ENCODE results near the gene RPL38. TPM values are rescaled to one million over a fixed set of nuclear protein-coding genes. Genes with fewer than 3 reads are reported as not detected.

RPL38 gene
- total and polyA plus RNA-seq, 2 donors (not counting 1 experiment from before 2014, with no cell fraction given): 722 to 1,550 TPM

DNA sequence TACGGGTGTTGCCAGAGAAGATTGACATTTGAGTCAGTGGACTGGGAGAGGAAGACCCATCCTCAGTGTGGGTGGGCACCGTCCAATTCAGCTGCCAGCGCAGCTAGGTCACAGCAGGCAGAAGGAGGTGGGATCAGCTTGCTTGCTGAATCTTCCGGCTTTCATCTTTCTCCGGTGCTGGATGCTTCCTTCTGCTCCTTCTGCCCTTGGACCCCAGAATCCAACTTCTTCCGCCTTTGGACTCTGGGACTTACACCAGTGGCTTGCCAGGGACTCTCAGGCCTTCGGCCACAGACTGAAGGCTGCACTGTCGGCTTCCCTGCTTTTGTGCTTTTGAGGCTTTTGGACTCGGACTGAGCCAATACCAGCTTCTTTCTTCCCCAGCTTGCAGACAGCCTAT, 46.1 kb upstream of the RPL38 start:
- H3K4me3 Mint-ChIP-seq: no peak overlapping the region
- Histone ChIP-seq H3K4me1 (ENCODE audit: control insufficient read depth in 2 of 2, insufficient read depth in 2 of 2, low read length in 2 of 2) (no peaks in the 10 kb centered on the region), H3K27me3 (replicated peaks in 1 of 4; ENCODE audit: control extremely low read depth in 1 of 4, control insufficient read depth in 3 of 4, insufficient read depth in 4 of 4, low read length in 3 of 4) (peaks cover 0 to 7% (median 0%) of the 10 kb centered on the region in 4 experiments), H3K36me3 (replicated peaks in 1 of 2; ENCODE audit: control extremely low read depth in 1 of 2, control insufficient read depth in 1 of 2, extremely low read depth in 1 of 2, insufficient read depth in 2 of 2, low read length in 1 of 2) (no peaks in the 10 kb centered on the region), H3K27ac (ENCODE audit: low read length in 2 of 2) (no peak overlapping the region), H4K20me1 (ENCODE audit: control insufficient read depth, insufficient read depth, low read length, poor library complexity, severe bottlenecking) (no peaks in the 10 kb centered on the region), H2AFZ (ENCODE audit: insufficient read depth, low read depth, low read length, poor library complexity, severe bottlenecking) (no peak overlapping the region), H3K9me3 (ENCODE audit: control extremely low read depth in 1 of 3, control insufficient read depth in 2 of 3, insufficient read depth in 1 of 3, low read length in 2 of 3) (peaks cover 0 to 6% (median 0%) of the 10 kb centered on the region in 3 donors), H3K4me3 (ENCODE audit: control extremely low read depth in 1 of 5, extremely low read depth in 1 of 5, insufficient read depth in 1 of 5, low read depth in 2 of 5, low read length in 4 of 5) (no peak overlapping the region), H3K4me2 (replicated peaks; ENCODE audit: low read depth, low read length, poor library complexity, severe bottlenecking) (no peak overlapping the region), H3K79me2 (ENCODE audit: control insufficient read depth, insufficient read depth, low read length) (no peaks in the 10 kb centered on the region), H3K9ac (ENCODE audit: low read length) (no peak overlapping the region)
- no peak overlapping the region for H3K27ac Mint-ChIP-seq
- H3K27me3 Mint-ChIP-seq: peaks cover 40% of the 10 kb centered on the region
- 94% methylated on average over 9 of the region's 9 CpGs for WGBS (ENCODE audit: insufficient coverage)
- no peaks in the 10 kb centered on the region for H3K4me1 Mint-ChIP-seq
- ChIA-PET CTCF (no interaction called here), POLR2A (no interaction called here)
- DNase-seq: no peak
- no peak for ATAC-seq (ENCODE audit: low read depth)
- intact Hi-C loops (cut with micrococcal nuclease): no loop called here
- TF ChIP-seq, protein P1, sequence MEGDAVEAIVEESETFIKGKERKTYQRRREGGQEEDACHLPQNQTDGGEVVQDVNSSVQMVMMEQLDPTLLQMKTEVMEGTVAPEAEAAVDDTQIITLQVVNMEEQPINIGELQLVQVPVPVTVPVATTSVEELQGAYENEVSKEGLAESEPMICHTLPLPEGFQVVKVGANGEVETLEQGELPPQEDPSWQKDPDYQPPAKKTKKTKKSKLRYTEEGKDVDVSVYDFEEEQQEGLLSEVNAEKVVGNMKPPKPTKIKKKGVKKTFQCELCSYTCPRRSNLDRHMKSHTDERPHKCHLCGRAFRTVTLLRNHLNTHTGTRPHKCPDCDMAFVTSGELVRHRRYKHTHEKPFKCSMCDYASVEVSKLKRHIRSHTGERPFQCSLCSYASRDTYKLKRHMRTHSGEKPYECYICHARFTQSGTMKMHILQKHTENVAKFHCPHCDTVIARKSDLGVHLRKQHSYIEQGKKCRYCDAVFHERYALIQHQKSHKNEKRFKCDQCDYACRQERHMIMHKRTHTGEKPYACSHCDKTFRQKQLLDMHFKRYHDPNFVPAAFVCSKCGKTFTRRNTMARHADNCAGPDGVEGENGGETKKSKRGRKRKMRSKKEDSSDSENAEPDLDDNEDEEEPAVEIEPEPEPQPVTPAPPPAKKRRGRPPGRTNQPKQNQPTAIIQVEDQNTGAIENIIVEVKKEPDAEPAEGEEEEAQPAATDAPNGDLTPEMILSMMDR (IDR thresholded peaks at IDR 0.05): no peak
- TF ChIP-seq EZH2 (IDR thresholded peaks at IDR 0.05; ENCODE audit: borderline replicate concordance, insufficient read depth, low read depth, low read length, poor library complexity, severe bottlenecking): no peak
- H3K9me3 Mint-ChIP-seq (ENCODE audit: insufficient read depth): no peaks in the 10 kb centered on the region

DNA sequence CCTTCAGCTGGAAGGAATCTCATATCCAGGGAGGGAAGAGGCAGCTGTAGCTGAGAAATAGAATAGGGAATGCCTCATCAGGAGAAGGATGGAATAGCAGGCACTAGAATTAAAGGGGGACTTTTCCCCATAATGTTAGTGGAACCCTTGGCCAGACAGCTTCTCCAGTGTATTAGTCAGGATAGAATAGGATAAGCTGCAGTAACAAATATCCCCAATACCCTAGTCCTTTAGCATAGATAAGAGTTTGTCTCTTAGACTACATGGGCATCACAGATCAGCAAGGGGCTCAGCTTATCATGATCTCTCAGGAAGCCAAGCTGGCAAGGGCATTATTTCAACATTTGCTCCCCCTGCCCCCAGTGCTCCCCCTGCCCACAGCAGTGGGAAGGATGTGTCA, 44.7 kb upstream of the RPL38 start:
- H2AFZ ChIP-seq (ENCODE audit: insufficient read depth, low read depth, low read length, poor library complexity, severe bottlenecking): no peak overlapping the region
- no peak overlapping the region for H3K27ac ChIP-seq (ENCODE audit: low read length in 2 of 2)
- Mint-ChIP-seq H3K27me3 (peaks cover 40% of the 10 kb centered on the region), H3K27ac (no peak overlapping the region), H3K4me3 (no peak overlapping the region), H3K9me3 (ENCODE audit: insufficient read depth) (no peaks in the 10 kb centered on the region), H3K4me1 (no peaks in the 10 kb centered on the region)
- intact Hi-C loops (cut with micrococcal nuclease): no loop called here
- H3K36me3 ChIP-seq (replicated peaks in 1 of 2; ENCODE audit: control extremely low read depth in 1 of 2, control insufficient read depth in 1 of 2, extremely low read depth in 1 of 2, insufficient read depth in 2 of 2, low read length in 1 of 2): no peaks in the 10 kb centered on the region
- no peak for DNase-seq
- peaks cover 0 to 6% (median 0%) of the 10 kb centered on the region in 3 donors for H3K9me3 ChIP-seq (ENCODE audit: control extremely low read depth in 1 of 3, control insufficient read depth in 2 of 3, insufficient read depth in 1 of 3, low read length in 2 of 3)
- H3K9ac ChIP-seq (ENCODE audit: low read length): no peak overlapping the region
- H3K4me1 ChIP-seq (ENCODE audit: control insufficient read depth in 2 of 2, insufficient read depth in 2 of 2, low read length in 2 of 2): no peaks in the 10 kb centered on the region
- H4K20me1 ChIP-seq (ENCODE audit: control insufficient read depth, insufficient read depth, low read length, poor library complexity, severe bottlenecking): no peaks in the 10 kb centered on the region
- peaks cover 0 to 10% (median 0%) of the 10 kb centered on the region in 4 experiments for H3K27me3 ChIP-seq (replicated peaks in 1 of 4; ENCODE audit: control extremely low read depth in 1 of 4, control insufficient read depth in 3 of 4, insufficient read depth in 4 of 4, low read length in 3 of 4)
- TF ChIP-seq, protein P1 (IDR thresholded peaks at IDR 0.05): no peak
- TF ChIP-seq EZH2 (IDR thresholded peaks at IDR 0.05; ENCODE audit: borderline replicate concordance, insufficient read depth, low read depth, low read length, poor library complexity, severe bottlenecking): no peak
- POLR2A ChIA-PET: no interaction called here
- H3K4me3 ChIP-seq (ENCODE audit: control extremely low read depth in 1 of 5, extremely low read depth in 1 of 5, insufficient read depth in 1 of 5, low read depth in 2 of 5, low read length in 4 of 5): no peak overlapping the region
- ATAC-seq (ENCODE audit: low read depth): no peak
- CTCF ChIA-PET: interaction anchor here (0.9 kb wide), 1 partner anchor 729 kb away, joined by 3 read pairs; no protein-coding TSS in a partner anchor
- no peak overlapping the region for H3K4me2 ChIP-seq (replicated peaks; ENCODE audit: low read depth, low read length, poor library complexity, severe bottlenecking)
- no peaks in the 10 kb centered on the region for H3K79me2 ChIP-seq (ENCODE audit: control insufficient read depth, insufficient read depth, low read length)
